AG04449 (cell line): ENCODE data around the gene LRBA.

Source experiments
- CTCF ChIA-PET: fragments of 350-600 bp; formaldehyde crosslinking; extraction: SDS; loops from one replicate; lab custom pipeline; 2021; ENCODE audit warnings: antibody characterized with exemption; lab: Yijun Ruan, JAX
- POLR2A ChIA-PET: fragments of 400-600, 350-600 bp; formaldehyde crosslinking; extraction: SDS; loops from one replicate; lab custom pipeline; 2020; ENCODE audit warnings: antibody characterized with exemption, inconsistent platforms; lab: Yijun Ruan, JAX
- DNase-seq: peaks from one replicate; pipeline ENCODE4 v3.0.0-alpha.2; 2010; ENCODE audit warnings: low read depth, low spot score
- H3K4me3 ChIP-seq: 2 replicates; pipeline ENCODE4 v1.5.1; 2011; ENCODE audit warnings: low read depth, mild to moderate bottlenecking, control low read depth, low read length
- TF ChIP-seq, protein P1 (sequence below): IDR thresholded peaks from one replicate; pipeline ENCODE4 v1.5.1; 2011; ENCODE audit warnings: mild to moderate bottlenecking, moderate library complexity, low read length, control low read depth, inconsistent platforms; ENCODE audit not compliant: insufficient read depth; ENCODE audit errors: missing control alignments

The LRBA gene

DNA sequence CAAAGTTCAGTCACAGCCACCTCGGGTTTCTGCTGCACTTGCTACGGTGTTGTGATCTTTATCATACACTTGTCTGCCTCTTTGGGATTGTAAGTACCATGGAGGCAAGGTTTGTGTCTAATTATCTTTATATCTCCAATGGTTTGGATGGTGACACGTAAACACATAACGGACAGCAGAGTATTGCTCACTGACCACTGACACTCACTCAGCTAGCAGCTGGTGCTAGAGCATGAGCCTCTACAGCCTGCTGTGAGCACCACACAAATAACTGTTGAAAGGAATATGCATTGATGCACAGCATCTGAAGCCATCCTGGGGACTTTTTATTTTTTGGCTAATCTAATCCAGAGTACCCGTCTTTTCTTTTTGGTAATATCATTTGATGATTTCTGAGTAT lies 780.8 kb downstream of the LRBA start:
- TF ChIP-seq, protein P1, sequence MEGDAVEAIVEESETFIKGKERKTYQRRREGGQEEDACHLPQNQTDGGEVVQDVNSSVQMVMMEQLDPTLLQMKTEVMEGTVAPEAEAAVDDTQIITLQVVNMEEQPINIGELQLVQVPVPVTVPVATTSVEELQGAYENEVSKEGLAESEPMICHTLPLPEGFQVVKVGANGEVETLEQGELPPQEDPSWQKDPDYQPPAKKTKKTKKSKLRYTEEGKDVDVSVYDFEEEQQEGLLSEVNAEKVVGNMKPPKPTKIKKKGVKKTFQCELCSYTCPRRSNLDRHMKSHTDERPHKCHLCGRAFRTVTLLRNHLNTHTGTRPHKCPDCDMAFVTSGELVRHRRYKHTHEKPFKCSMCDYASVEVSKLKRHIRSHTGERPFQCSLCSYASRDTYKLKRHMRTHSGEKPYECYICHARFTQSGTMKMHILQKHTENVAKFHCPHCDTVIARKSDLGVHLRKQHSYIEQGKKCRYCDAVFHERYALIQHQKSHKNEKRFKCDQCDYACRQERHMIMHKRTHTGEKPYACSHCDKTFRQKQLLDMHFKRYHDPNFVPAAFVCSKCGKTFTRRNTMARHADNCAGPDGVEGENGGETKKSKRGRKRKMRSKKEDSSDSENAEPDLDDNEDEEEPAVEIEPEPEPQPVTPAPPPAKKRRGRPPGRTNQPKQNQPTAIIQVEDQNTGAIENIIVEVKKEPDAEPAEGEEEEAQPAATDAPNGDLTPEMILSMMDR = no peak
- ChIA-PET CTCF (interaction anchor here (1.2 kb wide), 1 partner anchor 9 kb away, joined by 6 read pairs; no protein-coding TSS in a partner anchor), POLR2A (no interaction called here)
- no peak for DNase-seq
- no peak overlapping the region for H3K4me3 ChIP-seq

GRCh38 chr4:150232029-150232428 lies 783.1 kb downstream of the LRBA start:
- H3K4me3 ChIP-seq = no peak overlapping the region
- POLR2A ChIA-PET = no interaction called here
- CTCF ChIA-PET = interaction anchor here (1.3 to 2.9 kb wide), 3 partner anchors 10 to 225 kb away, joined by 5 to 28 read pairs (median 5); no protein-coding TSS in a partner anchor
- TF ChIP-seq, protein P1 = no peak
- no peak for DNase-seq

DNA sequence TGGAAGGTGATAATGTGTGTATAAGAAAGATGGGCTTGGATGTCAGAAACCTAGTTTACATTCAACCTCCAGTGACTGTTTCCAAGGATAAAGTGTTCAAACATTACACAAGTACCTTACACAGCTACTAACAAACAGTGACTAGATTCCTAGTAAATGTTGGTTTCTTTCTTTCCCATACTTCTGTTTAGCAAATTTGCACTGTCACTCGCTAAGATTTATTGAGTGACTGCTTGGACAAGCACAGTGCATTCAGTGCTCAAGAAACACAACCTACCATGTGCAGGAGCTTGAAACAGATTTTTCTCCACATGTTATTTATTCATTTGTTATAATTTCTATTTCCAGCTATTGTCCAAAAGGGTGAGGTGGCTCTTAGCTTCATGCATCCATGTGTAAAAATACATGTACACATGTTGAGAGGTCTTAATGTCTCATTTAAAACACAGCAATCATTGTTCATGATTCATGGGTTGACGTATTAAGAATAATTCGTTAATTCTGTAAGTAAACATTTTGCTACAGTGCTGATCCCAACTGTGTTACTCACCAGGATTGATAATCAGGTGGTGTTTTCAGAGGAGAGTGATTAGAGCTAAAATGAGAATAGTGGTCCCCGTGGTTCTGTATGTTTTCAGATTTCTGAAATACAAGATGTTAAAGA lies 783.8 kb downstream of the LRBA start:
- TF ChIP-seq, protein P1 = no peak
- POLR2A ChIA-PET = no interaction called here
- H3K4me3 ChIP-seq = no peak overlapping the region
- DNase-seq = no peak
- CTCF ChIA-PET = interaction anchor here (1.3 to 2.9 kb wide), 7 partner anchors 11 to 232 kb away, joined by 4 to 28 read pairs (median 5); no protein-coding TSS in a partner anchor

DNA sequence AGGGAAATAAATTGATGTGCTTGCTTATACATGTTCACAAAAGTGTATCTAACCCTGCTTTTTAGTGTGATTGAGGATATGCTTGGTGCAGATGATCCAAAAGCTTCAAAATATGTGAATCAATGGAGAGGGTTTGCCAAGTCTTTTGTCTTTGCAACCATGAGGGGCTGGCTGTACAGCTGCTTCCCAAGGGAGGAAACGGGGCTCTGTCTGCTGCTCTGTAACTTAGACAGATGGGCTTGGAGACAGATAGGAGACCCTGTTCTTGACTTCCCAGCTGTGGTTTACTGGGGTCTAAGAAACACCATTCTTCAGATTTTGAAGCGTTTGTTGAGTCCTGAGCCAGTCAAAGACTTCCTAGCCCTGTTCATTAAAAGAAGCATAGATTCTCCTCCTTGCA lies 784.5 kb downstream of the LRBA start:
- POLR2A ChIA-PET = no interaction called here
- H3K4me3 ChIP-seq = no peak overlapping the region
- CTCF ChIA-PET = interaction anchor here (1.5 to 2.9 kb wide), 6 partner anchors 12 to 232 kb away, joined by 4 to 28 read pairs (median 5); no protein-coding TSS in a partner anchor
- TF ChIP-seq, protein P1 = no peak
- no peak for DNase-seq

DNA sequence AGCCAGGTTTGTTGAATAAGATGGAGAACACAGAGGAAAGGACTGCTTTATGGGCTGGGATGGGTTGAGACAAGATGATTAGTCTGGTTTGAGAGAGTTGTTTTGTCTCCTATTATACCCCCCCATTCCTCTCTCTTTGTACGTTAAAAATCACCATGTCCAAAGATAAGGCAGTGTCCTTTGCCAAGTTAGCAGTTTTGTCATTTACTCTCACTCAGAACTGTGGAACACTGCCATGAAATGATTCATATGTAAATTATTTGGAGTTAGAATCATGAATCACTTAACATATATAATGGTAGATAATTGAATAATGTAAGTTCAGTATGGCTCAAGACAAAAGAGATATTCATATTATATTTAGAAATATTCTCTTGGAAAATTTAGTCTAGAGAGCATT lies 785.6 kb downstream of the LRBA start:
- POLR2A ChIA-PET = no interaction called here
- TF ChIP-seq, protein P1 = no peak
- CTCF ChIA-PET = interaction anchor here (1.5 to 1.6 kb wide), 2 partner anchors 15 to 231 kb away, joined by 5 read pairs; no protein-coding TSS in a partner anchor
- H3K4me3 ChIP-seq = no peak overlapping the region
- no peak for DNase-seq

- ChIA-PET POLR2A (interaction anchor here (0.8 to 1.6 kb wide), 8 partner anchors 11 to 218 kb away, joined by 3 to 7 read pairs (median 4); partner anchors contain the start of gene DCLK2), CTCF (interaction anchor here (0.7 to 1.5 kb wide), 4 partner anchors 11 to 192 kb away, joined by 3 to 12 read pairs (median 4); no protein-coding TSS in a partner anchor)
- DNase-seq = peak; percentile 93
- no peak overlapping the region for H3K4me3 ChIP-seq
- TF ChIP-seq, protein P1 = no peak
These were observed 790.0 kb downstream of the LRBA start for GRCh38 chr4:150224896-150225591.
